HepG2 (cell line): ENCODE data around the gene LAMTOR1. TPM values are rescaled to one million over a fixed set of nuclear protein-coding genes. Genes with fewer than 3 reads are reported as not detected.

Experiments used
- ARID5B ChIP-seq: IDR thresholded peaks from 2 replicates; pipeline ENCODE4 v1.4.0; 2020; ENCODE audit warnings: mild to moderate bottlenecking, missing genetic modification reagents
- ATF7-NPFF ChIP-seq: sonication (generic); formaldehyde crosslinking; IDR thresholded peaks from 2 replicates; pipeline ENCODE4 v1.8.1; 2023; ENCODE audit warnings: mild to moderate bottlenecking, low read depth, missing genetic modification reagents, moderate library complexity
- BHLHE40 ChIP-seq: IDR thresholded peaks from 2 replicates; pipeline ENCODE4 v1.6.1; 2011; ENCODE audit warnings: low read length, improper control_type of control experiment
- FOXA3 ChIP-seq: IDR thresholded peaks from 2 replicates; pipeline ENCODE4 v1.6.1; 2016; ENCODE audit warnings: missing genetic modification reagents, missing compliant biosample characterization
- HNF4A ChIP-seq: sonication (generic); formaldehyde crosslinking; IDR thresholded peaks from 2 replicates; pipeline ENCODE4 v1.4.0; 2020; ENCODE audit warnings: missing genetic modification reagents
- MZF1 ChIP-seq: sonication (generic); formaldehyde crosslinking; IDR thresholded peaks from 2 replicates; pipeline ENCODE4 v1.8.1; 2023; ENCODE audit warnings: mild to moderate bottlenecking, missing genetic modification reagents, borderline replicate concordance
- PLRG1 ChIP-seq: fragments of 450-650 bp; conservative IDR thresholded peaks from 2 replicates; pipeline ENCODE4 v1.6.1; 2016
- SMC3 ChIP-seq: IDR thresholded peaks from 2 replicates; pipeline ENCODE4 v1.6.1; 2011; ENCODE audit warnings: low read length, improper control_type of control experiment
- STAT5B ChIP-seq: sonication (generic); formaldehyde crosslinking; IDR thresholded peaks from 2 replicates; pipeline ENCODE4 v1.4.0; 2020; ENCODE audit warnings: missing genetic modification reagents
- TRAFD1 ChIP-seq: sonication (generic); formaldehyde crosslinking; IDR thresholded peaks from 2 replicates; pipeline ENCODE4 v1.5.1; 2020; ENCODE audit warnings: missing genetic modification reagents, mild to moderate bottlenecking, borderline replicate concordance
- XRCC5 ChIP-seq: fragments of 200-400 bp; formaldehyde crosslinking; optimal IDR thresholded peaks from 2 replicates; pipeline ENCODE3; 2017; ENCODE audit warnings: mild to moderate bottlenecking, low read length
- YY1 ChIP-seq: IDR thresholded peaks from 2 replicates; pipeline ENCODE4 v1.6.1; 2011; ENCODE audit warnings: low read length, low read depth, moderate library complexity, mild to moderate bottlenecking; ENCODE audit not compliant: insufficient read depth, insufficient replicate concordance
- ZFYVE20 ChIP-seq: sonication (generic); formaldehyde crosslinking; IDR thresholded peaks from 2 replicates; pipeline ENCODE4 v1.8.0; 2023; ENCODE audit warnings: low read depth, mild to moderate bottlenecking, moderate library complexity, missing genetic modification reagents, borderline replicate concordance
- ZNF513 ChIP-seq: sonication (generic); formaldehyde crosslinking; conservative IDR thresholded peaks from 2 replicates; pipeline ENCODE4 v1.5.0; 2020; ENCODE audit warnings: missing genetic modification reagents
- ZNF605 ChIP-seq: sonication (generic); formaldehyde crosslinking; IDR thresholded peaks from 2 replicates; pipeline ENCODE4 v1.8.0; 2022; ENCODE audit warnings: mild to moderate bottlenecking, missing genetic modification reagents
- polyA plus RNA-seq, 8 experiments: library from polyadenylated mRNA; depleted of rRNA in 3 of 8; stranded (reverse) in 7 of 8; unstranded in 1 of 8; fragments of >200 nt; fragmentation: Illumina TruSeq in 4 of 8; extraction: Trizol in 4 of 8; gene quantifications; 2 replicates each; pipeline versions ENCODE4 v1.2.1 to v1.2.3, GENCODE V29; 2011 to 2016; ENCODE audit warnings: low read depth in 4 of 8, missing spikeins in 1 of 8, mixed read lengths in 1 of 8; ENCODE audit not compliant: insufficient read depth in 1 of 8
- total RNA-seq, 5 experiments: library from RNA; depleted of rRNA; stranded (reverse); fragments of >200 nt; fragmentation: Illumina TruSeq; extraction: Trizol; gene quantifications; 2 replicates each; pipeline ENCODE4 v1.2.3, GENCODE V29; 2016; ENCODE audit warnings: low read depth in 1 of 5
- TF ChIP-seq, protein P1 (sequence below): sonication (generic); formaldehyde crosslinking; IDR thresholded peaks from 2 replicates; pipeline ENCODE4 v1.8.0; 2022; ENCODE audit warnings: mild to moderate bottlenecking, missing genetic modification reagents
- TF ChIP-seq, protein P2 (sequence below): fragments of 450-650 bp; IDR thresholded peaks from 2 replicates; pipeline ENCODE4 v1.6.1; 2016
- TF ChIP-seq, protein P3 (sequence below): sonication (generic); formaldehyde crosslinking; IDR thresholded peaks from 2 replicates; pipeline ENCODE4 v1.8.1; 2023; ENCODE audit warnings: missing genetic modification reagents, mild to moderate bottlenecking, borderline replicate concordance

LAMTOR1 gene
- total and polyA plus RNA-seq, 2 of the 13 experiments (the other 11 are each of a cell fraction or from before 2014, with no cell fraction given) = 60.4 to 66.0 TPM

GRCh38 chr11:72080326-72081183 lies 22.5 kb downstream of the LAMTOR1 start, which contains the start of the genes LRRC51 and NUMA1 (continued):
- TF ChIP-seq ARID5B (CRISPR knock-in tag) = peak; percentile 33; the same call in 1 of the 2 replicates
- TF ChIP-seq BHLHE40 = 0 out of 2 replicates have a peak, but pooled peaks have one; percentile 25
- TF ChIP-seq HNF4A (CRISPR knock-in tag) = no peak
- TF ChIP-seq MZF1 (CRISPR knock-in tag) = no peak
- no peak for TF ChIP-seq ZNF513 (CRISPR knock-in tag)
- TF ChIP-seq, protein P1, sequence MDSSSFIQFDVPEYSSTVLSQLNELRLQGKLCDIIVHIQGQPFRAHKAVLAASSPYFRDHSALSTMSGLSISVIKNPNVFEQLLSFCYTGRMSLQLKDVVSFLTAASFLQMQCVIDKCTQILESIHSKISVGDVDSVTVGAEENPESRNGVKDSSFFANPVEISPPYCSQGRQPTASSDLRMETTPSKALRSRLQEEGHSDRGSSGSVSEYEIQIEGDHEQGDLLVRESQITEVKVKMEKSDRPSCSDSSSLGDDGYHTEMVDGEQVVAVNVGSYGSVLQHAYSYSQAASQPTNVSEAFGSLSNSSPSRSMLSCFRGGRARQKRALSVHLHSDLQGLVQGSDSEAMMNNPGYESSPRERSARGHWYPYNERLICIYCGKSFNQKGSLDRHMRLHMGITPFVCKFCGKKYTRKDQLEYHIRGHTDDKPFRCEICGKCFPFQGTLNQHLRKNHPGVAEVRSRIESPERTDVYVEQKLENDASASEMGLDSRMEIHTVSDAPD = no peak
- TF ChIP-seq SMC3 = no peak
- peak; percentile 90 for TF ChIP-seq YY1
- TF ChIP-seq FOXA3 (CRISPR knock-in tag) = no peak; the same call in 1 of the 2 replicates
- TF ChIP-seq TRAFD1 (CRISPR knock-in tag) = no peak
- no peak for TF ChIP-seq ZFYVE20 (CRISPR knock-in tag)
- peak; percentile 76 for TF ChIP-seq ZNF605 (CRISPR knock-in tag)
- no peak for TF ChIP-seq STAT5B
- TF ChIP-seq, protein P2, sequence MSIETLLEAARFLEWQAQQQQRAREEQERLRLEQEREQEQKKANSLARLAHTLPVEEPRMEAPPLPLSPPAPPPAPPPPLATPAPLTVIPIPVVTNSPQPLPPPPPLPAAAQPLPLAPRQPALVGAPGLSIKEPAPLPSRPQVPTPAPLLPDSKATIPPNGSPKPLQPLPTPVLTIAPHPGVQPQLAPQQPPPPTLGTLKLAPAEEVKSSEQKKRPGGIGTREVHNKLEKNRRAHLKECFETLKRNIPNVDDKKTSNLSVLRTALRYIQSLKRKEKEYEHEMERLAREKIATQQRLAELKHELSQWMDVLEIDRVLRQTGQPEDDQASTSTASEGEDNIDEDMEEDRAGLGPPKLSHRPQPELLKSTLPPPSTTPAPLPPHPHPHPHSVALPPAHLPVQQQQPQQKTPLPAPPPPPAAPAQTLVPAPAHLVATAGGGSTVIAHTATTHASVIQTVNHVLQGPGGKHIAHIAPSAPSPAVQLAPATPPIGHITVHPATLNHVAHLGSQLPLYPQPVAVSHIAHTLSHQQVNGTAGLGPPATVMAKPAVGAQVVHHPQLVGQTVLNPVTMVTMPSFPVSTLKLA = peak; percentile 44
- TF ChIP-seq, protein P3, sequence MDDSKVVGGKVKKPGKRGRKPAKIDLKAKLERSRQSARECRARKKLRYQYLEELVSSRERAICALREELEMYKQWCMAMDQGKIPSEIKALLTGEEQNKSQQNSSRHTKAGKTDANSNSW (CRISPR knock-in tag) = no peak
- TF ChIP-seq PLRG1 = no peak
- TF ChIP-seq XRCC5 = peak; percentile 72
- TF ChIP-seq ATF7-NPFF (CRISPR knock-in tag) = no peak; the same call in 1 of the 2 replicates
